ENCODE results near the gene AFF3.

Gene AFF3

DNA sequence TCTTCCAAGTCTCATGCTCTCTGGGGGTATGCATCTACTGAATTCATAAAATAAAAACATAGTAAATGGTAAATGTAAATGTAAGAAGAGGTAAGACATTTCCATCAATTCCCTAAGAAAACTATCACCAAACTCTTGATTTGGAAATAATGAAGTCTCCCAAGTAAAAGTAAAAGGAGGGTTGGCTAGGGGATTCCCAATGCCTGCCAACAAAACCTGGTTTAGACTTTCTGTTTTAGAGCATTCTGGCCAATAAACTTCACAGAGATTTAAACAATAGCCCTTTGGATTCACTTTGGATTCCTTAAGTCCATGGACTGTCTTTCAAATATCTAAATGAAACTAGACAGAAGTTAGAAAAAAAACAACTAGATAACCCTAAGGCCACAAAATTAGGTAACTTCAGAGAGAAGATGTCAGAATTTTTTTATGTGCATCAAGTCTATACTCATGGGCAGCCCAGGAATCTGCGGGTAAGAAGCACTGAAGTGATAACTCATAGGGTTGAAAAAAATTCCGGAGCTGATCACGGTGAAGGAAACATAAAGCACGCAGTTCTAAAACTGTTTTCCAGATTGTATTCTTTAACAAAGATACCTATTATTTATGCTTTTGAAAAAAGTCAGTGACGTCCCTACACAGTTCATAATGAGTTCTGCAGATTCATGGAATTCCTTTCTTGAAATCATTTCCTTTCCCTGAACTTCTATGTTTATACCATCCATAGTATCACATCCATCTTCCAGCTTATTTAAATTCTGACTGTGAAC, 263.6 kb downstream of the AFF3 start:
- no peak for DNase-seq

DNA sequence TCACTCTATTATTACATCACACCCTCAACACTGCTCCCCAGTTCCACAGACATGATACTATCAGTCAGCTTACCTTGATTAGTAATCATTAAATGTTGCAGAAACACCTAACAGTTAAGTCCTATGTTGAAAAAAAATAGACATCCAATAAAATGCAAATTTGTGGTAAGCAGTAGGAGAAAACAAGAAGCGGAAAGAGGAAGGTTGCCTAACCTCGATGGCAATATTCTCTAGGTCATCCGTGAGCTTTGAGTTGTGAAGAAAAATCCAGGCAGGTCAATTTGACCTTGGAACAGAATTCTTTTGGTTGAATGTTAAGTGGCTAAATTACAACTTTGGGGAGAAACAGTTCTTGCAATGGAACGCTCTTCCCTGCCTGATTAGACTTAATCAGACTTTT, 264.4 kb downstream of the AFF3 start:
- DNase-seq: peak; percentile 3 to 5

DNA sequence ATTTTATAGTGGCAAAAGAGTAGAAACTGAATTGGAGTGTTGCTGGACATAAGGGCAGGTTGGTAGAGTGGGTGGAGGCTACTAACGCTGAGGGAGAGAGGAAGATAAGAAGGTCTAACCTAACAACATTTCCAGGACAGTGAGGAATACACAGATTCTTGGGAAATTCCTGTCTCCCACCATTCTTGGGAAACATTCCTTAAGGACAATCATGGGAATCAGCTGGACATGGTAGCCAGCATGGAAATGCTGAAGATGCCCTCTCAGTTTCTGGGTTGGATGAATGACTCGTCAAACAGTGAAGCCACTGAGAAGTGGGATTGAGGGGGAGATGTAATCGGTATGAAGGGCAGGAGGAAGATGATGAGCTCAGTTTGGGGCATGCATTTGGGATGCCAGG, 265.4 kb downstream of the AFF3 start:
- DNase-seq: no peak

- no peak for DNase-seq
Measured at GRCh38 chr2:99875627-99876201, 266.7 kb downstream of the AFF3 start.

- no peak for DNase-seq
Measured at GRCh38 chr2:99868260-99868659, 274.1 kb downstream of the AFF3 start.

GRCh38 chr2:99867770-99868169, 274.6 kb downstream of the AFF3 start:
- DNase-seq: peak in 1 of 2 experiments; percentile 41

DNA sequence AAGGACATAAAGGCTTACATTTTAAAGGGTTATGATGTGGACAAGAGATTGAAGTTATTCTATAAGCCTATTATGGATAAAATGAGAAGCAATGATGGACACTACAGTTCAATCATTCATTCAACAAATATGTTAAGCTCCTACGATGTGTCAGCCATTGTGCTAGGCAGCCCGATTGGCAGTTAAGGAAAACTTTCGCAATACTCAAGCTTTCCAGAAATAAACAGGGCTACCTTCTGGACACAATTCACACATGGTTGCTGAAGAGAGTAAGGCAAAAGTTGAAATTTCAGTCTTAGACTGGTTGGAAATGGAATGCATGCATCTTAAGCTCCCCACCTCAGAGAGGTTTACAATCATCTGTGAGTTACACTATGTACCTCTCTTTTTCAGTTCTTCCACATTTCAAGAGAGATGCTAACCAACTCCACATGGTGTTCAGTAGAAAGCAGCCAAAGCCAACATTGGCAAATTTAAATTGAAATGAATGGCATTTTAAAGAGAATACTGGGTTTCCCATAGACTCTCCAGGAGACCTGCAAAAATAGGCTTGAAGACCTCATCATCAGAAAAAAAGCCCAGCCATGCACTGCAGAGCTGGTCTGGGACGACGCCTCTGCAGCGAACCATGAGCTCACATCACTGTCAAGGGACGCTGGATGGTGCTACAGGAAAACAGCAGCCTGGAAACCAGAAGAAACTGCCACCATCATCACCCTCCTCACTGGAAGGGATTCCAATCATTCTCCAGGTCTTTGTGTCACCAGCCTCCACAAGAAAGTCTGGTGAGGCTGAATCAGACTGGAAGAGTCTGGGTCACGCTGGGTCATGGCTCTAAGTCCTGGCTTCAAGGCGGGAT, 276.3 kb downstream of the AFF3 start:
- no peak for DNase-seq

GRCh38 chr2:99864561-99865553, 277.5 kb downstream of the AFF3 start:
- no peak for DNase-seq

DNA sequence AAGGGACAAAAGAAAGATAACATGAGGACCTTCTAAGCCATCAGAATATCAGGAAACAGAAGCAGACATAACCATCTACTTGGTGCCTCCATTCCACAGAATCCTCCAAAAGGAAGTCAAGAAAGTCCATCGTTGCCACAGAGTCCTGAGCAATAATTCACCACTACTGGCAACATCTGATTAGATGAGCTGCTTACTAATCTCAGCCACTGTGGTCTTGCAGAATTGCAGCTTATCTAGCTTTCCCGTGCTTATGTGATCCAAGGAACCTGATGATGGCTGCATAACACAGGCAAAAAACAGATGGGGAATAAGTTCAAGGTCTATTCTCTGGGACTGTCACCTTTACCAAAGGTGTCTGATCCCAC, 278.5 kb downstream of the AFF3 start:
- no peak for DNase-seq

- DNase-seq: no peak
Measured at GRCh38 chr2:99863236-99863902, 279.0 kb downstream of the AFF3 start.

DNA sequence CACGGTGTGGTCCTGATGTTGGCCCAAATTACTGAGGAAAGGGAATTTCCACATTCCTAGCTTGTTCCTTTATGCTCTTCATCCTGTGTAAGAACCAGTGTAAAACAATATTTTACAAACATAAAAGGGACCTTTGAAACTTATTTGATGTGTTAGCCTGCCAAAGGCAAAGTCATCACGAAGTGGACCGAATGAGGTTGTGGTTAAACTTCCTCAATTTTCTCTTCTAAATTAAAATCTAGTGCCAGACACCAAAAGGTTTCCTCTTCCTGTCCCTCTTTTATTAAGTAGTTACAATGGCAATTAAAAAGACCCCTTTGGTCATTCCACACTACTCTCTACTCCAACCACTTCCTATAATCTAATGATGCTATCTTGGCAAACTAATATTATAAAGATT, 279.8 kb downstream of the AFF3 start:
- DNase-seq: peak; percentile 59 to 66

DNA sequence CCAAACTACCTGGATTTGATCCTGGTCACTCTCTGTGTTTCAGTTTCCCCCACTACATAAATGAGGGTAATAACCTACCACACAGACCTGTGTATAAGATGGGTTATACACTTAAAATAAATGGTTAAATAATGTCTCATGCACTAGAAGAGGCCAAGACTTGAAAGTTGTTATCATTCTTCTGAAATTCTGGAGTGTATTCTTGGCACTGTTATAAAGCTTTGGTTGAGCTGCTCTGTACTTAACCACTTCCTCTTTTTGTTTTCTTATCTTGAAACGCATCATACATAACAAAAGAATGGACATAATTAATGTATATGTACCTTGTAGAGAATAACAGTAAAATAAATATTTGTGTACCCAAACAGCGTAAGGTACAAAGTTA, 281.0 kb downstream of the AFF3 start:
- peak; percentile 89 to 93 for DNase-seq

- no peak for DNase-seq
Measured at GRCh38 chr2:99860720-99861375, 281.5 kb downstream of the AFF3 start.

GRCh38 chr2:99858951-99859596, 283.3 kb downstream of the AFF3 start:
- DNase-seq: no peak

- DNase-seq: no peak
Measured at GRCh38 chr2:99857867-99858444, 284.4 kb downstream of the AFF3 start.

DNA sequence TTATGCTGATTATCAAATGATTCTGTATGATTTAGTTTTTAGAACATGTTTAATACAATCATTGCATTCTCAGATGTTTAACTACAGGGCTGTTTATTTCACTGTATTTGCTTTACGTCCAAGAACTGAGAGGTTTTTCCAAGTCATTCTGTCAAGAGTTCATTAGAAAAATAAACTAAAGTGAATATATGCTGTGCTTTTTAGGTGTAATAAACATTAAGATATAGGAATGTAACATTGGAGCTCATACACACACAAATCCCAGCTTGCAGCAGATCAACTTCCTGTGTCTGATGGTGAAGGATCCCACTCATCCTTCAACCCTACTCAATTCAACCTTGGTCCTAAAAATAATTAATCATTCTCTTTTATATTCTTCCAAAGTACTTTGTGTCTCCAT, 285.0 kb downstream of the AFF3 start:
- no peak for DNase-seq

DNA sequence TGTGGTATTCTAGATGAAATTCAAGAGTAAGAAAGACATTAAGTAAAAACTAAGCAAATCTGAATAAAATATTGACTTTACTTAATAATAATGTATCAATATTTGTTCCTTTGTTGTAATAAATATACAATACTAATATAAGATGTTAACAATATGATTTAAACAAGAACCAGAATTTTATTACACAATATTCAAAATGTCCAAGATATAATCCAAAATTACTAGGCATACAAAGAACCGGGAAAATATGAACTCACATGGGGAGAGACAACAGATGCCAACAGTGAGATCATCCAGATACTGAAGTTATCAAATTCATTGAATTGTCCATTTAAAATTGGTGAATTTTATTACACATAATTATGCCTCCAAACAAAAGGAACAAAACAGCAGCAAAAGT, 286.3 kb downstream of the AFF3 start:
- no peak for DNase-seq

DNA sequence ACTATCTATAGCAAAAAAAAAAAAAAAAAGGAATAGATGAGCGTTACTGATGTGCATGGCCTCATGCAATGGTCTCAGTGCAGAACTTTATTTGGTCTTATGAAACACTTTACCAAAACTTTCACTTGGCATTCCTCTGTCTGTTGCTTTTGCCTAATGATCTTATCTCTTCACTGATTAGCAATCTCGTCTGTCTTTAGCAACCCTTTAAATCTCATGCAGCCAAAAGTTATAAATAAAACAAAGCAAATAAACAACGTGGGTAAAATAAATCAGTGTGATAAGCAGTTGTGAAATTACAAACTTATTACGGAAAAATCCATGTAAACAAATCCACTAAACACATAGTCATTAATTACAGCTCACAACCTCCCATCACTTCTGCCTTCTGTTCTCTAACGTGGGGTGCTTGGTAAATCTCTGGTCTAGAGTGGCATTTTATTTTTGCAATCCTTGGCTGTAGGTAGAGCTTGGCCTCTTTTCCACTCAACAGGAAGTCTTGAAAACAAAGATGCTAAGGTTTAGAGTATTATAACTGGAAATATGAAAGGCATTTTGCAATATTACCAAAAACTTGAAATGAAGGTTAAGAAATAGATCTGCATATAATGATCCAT, 288.0 kb downstream of the AFF3 start:
- no peak for DNase-seq

- no peak for DNase-seq
Measured at GRCh38 chr2:99852956-99853355, 289.4 kb downstream of the AFF3 start.

DNA sequence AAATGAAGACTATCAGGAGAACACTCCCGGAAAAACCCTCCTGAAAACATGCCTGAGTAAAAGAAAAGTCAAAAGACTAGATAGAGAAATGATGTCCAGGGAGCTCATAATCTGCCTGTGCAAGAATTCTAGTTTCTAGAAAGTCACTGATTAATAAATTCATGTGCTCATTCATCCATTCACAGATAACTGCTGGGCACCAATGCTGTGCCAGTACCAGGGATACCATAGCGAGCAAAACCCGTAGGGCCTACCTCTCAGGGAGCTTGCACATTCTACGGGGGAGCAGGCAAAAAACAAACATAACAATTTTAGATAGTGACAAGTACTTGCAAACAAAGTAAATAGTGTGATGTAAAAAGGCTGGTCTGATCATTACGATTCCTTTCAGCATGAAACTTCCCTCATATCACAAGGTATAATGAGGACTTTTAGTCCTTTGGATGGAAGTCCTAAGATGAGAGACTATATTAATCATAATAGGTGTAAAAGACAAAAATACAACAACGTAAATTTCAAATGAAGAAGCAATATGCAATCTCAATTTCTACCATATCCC, 289.9 kb downstream of the AFF3 start:
- DNase-seq: no peak

Measured in Kasumi-1 (cell line).